NCI-H2196 (cell line): ENCODE results near the gene TMSB15A.
A peak's percentile ranks its signal among the peaks of the same experiment; 100 is the strongest.
"Not testable (repeated sequence)": the region's sequence is repeated elsewhere in the genome, so short reads cannot be mapped to it uniquely, and the experiment has no call there.

ENCODE experiments used
- DNase-seq: peaks from one replicate; lab custom pipeline; 2025; ENCODE audit not compliant: unreplicated experiment; lab: John Stamatoyannopoulos, UW

Gene TMSB15A

GRCh38 chrX:102515975-102516941, at the start of gene TMSB15A:
Gene TMSB15A, minus strand, starts transcription at chrX:102516739.
- DNase-seq = peak; percentile 39

- no peak for DNase-seq
These were observed 44.0 kb upstream of the TMSB15A start for GRCh38 chrX:102560423-102561068.

- DNase-seq = no peak
These were observed 42.1 kb upstream of the TMSB15A start for GRCh38 chrX:102558607-102559006.

DNA sequence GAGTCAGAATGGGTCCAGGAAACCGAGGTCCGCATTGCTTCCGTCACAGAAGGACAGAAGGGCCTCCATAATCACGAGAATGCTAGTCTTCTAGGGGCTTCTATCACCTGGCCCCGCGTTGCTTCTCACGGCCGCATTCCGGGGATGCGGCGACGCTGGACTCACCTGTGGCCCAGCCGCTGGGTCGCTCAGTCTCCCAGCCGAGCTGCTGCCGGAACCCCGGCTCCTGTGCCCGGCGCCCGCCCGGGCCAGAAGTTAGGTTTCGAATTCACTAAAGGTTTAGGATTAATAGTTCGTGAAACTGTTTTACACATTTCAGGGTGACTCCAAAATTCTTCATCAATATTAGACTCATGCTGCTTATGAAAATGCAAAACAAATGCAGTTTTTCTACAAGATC, 31.7 kb upstream of the TMSB15A start:
- no peak for DNase-seq

- no peak for DNase-seq
These were observed 30.4 kb upstream of the TMSB15A start for GRCh38 chrX:102546828-102547493.

- not testable (repeated sequence) for DNase-seq
These were observed 29.6 kb upstream of the TMSB15A start for GRCh38 chrX:102546175-102546574.

- no peak for DNase-seq
These were observed 19.4 kb upstream of the TMSB15A start for GRCh38 chrX:102535958-102536357.

GRCh38 chrX:102517326-102517725, 787 bp upstream of the TMSB15A start:
- DNase-seq = peak; percentile 0

- no peak for DNase-seq
These were observed 2.0 kb downstream of the TMSB15A start for GRCh38 chrX:102514536-102514935.

GRCh38 chrX:102498732-102499131, 17.8 kb downstream of the TMSB15A start:
- DNase-seq = no peak

DNA sequence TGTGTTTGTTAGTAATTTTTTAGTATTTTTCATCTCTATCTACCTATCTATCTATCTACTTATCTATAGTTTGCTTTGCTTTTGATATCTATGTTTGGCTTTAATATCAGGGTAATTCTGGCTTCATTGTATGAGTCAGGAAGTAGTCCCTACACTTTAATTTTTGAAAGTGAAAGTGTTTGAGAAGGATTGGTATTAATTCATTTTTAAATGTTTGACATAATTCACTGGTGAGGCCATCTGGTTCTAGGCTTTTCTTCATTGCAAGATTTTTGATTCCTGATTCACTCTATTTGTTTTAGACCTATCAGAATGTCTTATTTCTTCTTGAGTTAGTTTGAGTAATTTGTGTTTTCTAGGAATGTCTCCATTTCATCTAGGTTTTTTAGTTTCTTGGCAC, 24.8 kb downstream of the TMSB15A start:
- no peak for DNase-seq

DNA sequence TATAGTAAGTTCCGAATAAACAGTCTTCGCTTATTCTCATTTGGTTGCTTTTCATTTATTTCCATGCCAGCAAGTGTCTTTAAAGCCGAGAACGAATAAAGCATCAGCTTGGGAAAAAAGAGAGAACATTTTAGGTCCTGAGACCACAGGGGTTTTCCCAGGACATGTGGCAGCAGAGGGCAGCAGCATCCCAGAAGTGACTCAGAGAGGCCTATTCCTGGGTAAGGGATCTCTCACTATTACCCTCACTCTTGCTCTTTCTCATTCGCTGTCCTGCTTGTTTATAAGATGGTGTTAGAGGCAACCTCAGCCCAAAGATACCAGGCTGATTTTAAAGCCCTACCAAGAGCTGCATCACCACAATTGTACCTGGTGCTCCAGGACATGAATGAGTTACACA, 37.8 kb downstream of the TMSB15A start:
- not testable (repeated sequence) for DNase-seq

GRCh38 chrX:102471762-102472220, 44.7 kb downstream of the TMSB15A start, which contains the start of gene TCP11X2:
Gene TCP11X2, minus strand, starts transcription at chrX:102471812.
- DNase-seq = not testable (repeated sequence)

DNA sequence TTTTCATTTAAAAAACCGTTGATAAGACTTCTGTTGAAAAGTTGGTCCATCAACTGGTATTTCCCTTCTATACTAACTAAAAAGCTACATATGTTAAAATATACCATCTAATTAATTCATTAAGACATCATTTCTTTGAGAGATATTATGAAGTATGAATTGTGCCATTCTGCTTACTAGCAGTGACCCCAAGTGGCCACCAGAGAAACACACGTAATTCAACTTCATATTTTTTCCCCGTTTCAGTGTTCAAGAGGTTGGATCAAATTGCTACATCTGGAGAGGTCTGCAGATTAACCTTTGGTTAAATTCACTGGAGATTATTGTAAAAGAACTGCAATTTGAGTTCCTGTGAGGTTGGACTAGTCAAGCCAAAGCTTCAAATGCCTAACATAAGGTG, 46.3 kb downstream of the TMSB15A start:
- DNase-seq = not testable (repeated sequence)
